C1 segment of cervical spinal cord (tissue), 14 donors: ENCODE data around the gene KMT2C.
"Not testable (repeated sequence)": the region's sequence is repeated elsewhere in the genome, so short reads cannot be mapped to it uniquely, and the experiment has no call there.

Experiments
- DNase-seq, 14 donors: peaks; one replicate each; lab custom pipeline; 2025; lab: John Stamatoyannopoulos, UW

Gene KMT2C

DNA sequence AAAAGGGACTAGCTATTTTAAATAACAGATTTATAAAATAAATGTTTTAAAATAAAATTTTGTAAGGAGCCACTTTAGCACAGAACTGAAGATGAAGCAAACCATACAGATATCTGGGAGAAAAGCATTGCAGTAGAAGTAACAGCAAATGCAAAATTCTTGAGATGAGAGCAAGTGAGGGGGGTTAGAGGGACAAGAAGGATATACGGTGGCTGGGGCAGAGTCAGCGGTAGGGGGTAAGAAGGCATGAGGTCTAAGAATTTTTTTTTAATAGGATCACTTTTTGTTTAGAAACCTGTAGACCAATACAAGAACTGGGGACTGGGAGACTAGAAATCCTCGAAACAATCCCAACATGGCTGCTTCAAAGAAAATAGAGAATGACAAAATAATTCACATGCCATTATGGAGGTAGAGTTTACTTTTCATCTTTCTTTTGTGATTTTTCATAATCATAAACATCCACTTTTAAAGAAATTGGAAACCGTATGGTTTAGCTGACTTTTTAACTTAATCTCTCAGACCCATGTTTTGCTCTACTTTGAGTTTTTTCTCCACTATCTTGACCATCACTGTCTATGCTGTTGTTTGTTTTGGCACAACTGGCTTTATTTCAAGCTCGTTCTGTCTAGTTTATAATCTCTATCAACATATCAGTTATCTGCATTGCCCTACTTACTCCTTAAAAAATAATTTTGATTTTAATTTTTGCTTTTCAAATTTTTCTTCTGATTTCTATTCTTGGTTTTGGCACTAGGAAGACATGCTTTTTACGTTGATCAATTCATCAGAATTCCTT, 73.5 kb downstream of the KMT2C start:
- DNase-seq = no peak

DNA sequence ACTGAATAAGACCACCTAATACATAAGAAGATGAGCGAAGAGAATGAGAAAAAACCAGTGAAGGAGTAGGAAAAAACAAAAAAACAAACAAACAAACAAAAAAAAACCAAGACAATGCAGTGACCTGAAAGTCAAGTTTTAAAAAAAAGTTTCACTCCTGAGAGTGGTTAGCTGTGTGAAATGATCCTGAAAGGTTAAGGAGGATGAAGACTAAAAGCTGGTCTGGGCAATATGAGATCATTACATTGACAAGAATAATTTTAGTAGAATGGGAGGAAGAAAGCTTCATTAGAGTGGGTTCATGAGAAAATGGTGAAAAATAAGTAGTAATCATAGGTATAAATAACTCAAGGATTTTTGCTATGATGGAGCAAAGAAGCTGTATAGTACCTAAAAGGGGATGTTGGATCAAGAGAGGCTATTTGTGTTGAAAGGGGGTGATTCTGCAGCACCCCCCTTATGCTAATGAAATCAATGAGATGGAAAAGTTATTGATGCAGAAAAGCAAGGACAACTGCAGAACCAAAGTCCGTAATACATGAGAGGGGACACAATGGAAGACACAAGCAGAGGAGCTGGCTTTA, 80.2 kb downstream of the KMT2C start:
- DNase-seq = no peak

DNA sequence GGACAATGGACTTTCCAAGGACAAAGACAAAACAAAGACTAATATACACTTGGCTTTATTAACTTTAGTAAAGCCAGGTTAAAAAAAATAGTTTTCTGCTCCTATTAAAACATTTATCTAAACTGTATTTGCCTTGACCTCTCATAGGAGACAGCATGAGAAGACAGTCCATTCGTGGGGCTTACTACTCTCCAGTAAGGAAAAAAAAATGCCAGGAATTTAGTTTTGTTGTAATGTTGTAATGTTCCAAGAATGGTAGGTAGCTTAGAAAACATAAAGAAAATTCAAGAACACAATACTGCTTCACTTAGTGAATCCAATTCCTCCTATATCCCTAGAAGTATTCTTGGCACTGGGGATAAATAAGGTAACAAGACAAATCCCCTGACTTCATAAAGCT, 81.7 kb downstream of the KMT2C start:
- no peak for DNase-seq

DNA sequence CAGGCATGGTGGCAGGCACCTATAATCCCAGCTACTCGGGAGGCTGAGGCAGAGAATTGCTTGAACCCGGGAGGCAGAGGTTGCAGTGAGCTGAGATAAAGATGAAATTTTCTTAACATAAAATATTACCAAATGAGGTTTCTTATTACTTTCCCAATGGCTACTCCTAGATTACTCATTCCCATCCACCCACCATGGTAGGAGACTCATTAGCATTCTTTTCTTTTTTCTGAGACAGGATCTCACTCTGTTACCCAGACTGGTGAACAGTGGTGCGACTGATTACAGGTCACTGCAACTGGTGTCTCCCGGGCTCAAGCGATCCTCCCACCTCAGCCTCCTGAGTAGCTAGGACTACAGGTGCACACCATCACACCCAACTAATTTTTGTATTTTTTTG, 82.5 kb downstream of the KMT2C start:
- DNase-seq = not testable (repeated sequence)

DNA sequence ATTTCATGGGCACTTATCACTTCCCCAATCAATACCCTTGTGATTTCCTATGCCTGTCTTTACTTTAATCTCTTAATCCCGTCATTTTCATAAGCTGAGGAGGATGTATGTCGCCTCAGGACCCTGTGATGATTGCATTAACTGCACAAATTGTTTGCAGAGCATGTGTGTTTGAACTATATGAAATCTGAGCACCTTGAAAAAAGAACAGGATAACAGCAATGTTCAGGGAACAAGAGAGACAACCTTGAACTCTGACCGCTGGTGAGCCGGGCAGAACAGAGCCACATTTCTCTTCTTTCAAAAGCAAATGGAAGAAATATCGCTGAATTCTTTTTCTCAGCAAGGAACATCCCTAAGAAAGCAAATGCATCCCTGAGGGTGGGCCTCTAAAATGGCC, 84.1 kb downstream of the KMT2C start:
- not testable (repeated sequence) for DNase-seq

DNA sequence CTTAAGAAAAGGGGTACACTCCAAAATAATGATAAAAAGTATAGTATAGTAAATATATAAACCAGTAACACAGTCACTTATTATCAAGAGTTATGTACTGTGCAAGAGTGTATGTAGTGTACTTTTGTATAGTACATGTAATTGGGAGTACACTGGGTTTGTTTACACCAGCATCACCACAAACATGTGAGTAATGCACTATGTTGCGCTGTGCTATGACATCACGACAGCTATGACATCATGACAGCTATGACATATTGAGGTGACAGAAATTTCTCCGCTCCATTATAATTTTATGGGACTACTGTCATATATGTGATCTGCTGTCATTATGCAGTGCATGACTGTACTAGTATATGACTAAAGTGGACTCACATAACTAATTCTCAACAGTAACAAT, 84.6 kb downstream of the KMT2C start:
- no peak for DNase-seq

DNA sequence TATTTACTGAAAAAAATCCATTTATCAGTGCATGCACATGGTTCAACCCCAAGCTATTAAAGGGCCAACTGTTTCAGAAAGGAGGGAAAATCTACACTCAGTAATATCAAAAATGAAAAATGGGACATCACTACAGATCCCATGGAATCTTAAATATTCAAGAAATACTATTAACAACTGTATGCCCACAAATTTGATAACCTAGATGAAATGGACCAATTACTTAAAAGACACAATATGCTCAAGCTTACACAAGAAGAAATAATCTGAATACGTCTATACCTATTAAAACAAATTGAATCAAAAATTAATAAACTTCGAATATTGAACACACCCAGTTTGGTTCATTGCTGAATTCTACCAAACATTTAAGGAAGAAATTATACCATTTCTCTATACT, 87.9 kb downstream of the KMT2C start:
- no peak for DNase-seq

DNA sequence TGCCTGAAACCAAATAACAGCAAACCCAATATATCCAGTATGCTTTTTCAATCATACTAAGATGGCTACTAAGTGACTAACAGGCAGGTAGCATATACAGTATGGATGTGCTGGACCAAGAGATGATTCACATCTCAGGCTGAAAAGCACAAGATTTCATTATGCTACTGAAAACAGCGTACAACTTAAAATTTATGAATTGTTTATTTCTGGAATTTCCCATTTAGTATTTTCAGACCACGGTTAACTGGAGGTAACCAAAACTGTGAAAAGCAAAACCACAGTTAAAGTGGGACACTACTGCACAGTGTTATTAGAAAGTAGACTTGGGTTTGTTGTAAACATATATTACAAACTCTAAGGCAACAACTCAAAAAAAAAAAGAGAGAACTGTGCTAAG, 91.5 kb downstream of the KMT2C start:
- DNase-seq = no peak

DNA sequence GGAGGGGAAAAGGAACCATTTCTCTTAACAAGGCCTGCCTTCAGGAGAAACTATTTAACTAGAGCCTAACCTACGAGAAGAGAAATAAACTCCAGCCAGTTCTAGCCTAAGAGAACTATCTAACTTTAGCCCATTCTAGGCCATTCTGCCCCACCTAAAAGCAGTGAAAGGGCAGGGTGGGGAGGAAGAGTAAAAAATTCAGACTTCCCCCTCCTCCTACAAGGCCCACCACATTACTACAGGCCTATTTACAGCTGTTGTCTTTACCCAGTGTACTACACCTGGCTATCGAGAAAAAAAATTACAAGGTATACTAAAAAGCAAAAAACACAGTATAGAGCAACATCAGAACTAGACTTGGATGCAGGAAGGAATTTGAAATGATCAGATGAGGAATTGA, 93.0 kb downstream of the KMT2C start:
- no peak for DNase-seq

DNA sequence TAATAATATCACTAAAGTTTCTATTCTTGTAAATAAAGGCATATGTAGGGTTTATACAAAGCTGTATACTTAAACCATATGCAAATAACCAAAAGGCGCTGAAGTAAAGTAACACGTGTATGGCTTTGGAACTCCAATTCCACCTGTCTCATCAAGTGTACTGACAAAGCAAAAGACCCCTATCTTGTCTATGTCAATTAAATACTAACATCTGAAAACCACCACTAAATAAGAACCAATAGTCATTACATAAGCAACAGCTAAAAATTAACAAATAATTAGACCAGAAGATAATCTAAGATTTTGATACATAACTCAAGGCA, 93.9 kb downstream of the KMT2C start:
- DNase-seq = no peak

DNA sequence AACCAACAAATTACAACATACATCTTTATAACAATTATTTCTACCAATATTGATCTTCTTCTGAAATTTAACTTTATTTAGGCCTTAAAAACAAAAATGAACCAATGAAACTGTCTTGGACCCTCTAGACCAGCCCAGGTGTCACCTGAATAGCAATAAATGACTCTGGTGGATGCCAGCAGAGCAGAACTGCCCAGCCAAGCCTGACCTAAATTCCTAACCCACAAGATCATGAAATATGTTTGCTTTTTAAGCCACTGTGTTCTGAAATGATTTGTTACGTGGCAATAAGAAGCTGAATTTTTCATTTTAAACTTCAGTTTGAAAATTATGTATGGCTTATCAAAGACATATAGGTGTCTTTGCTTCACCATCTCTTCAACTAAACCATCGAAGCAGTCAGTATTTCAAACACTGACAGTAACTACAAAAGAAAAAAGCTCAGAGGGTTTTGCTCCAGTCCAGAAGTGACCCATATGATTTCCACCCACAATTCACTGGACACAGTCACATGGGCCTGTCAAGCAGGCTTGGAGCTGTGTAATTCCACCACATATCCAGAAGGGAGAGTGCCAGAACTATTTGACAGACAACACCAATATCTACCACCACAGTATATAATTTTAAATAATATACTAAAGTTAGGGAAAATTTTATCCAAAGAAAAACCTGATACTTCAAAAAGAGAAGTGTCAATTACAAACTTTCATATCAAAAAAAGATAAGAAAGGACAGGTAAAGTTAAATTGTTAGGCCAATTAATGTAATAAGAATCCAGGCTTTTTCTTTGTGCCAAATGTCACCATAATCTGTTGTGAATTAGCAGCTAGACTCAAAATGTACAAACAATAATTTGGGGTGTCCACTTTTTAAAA, 94.5 kb downstream of the KMT2C start:
- DNase-seq = peak in 3 of 14 donors; percentile 2 to 8 (median 8)

DNA sequence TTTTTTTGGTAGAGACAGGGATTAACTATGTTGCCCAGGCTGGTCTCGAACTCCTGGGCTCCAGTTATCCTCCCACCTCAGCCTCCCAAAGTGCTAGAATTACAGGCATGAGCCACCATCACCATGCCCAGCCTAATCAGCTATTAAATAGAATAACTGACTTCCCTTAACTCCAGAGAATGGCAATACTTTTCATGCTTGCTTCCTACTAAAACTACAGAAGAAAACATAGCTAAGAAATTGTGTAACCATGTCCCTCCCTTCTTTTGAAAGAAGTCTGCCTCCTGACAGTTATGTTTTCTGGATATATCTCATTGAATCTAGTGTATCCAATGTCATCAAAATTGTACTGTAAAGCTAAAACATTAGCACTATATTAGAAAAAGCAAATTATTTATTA, 95.6 kb downstream of the KMT2C start:
- no peak for DNase-seq

DNA sequence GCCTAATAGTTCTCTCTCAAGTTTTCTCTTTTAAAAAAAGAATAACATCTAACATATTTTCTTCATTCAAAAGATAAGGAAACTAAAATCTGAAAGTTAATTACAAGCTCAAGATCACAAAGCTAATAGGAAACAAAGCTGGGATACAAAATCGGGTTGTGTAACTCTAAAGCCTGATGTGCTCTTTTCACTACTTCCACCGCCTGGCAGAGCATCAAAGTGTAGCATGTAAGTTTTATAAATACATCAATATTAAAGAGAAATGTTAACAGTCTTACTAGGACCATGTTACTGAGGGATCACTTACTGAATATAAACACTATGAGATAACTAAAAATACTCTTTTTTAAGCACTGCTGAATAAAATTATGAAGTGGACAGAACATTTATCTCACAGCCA, 97.2 kb downstream of the KMT2C start:
- no peak for DNase-seq

DNA sequence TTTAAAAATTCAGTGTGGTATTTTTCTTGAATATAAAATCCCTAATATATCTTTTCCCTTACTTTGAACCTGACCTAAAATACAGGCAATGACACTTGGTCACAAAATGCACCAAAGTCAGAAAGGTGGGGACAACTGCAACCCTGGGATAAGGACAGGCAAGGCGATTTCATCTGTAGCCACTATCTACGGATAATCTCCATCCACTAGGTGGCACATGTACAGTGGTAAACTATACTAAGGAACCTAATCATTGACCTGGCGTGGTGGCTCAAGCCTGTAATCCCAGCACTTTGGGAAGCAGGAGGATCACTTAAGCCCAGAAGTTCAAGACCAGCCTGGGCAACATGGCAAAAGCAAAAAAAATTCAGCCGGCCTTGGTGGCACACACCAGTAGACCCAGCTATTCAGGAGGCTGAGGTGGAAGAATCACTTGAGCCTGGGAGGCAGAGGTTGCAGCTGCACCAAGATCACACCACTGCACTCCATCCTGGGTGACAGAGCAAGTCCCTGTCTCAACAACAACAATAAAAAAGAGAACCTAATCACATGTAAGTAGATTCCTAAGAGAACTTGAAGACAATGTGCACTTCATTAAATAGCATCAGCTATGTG, 98.9 kb downstream of the KMT2C start:
- DNase-seq = peak in 3 of 14 donors; percentile 0 to 3 (median 3)

DNA sequence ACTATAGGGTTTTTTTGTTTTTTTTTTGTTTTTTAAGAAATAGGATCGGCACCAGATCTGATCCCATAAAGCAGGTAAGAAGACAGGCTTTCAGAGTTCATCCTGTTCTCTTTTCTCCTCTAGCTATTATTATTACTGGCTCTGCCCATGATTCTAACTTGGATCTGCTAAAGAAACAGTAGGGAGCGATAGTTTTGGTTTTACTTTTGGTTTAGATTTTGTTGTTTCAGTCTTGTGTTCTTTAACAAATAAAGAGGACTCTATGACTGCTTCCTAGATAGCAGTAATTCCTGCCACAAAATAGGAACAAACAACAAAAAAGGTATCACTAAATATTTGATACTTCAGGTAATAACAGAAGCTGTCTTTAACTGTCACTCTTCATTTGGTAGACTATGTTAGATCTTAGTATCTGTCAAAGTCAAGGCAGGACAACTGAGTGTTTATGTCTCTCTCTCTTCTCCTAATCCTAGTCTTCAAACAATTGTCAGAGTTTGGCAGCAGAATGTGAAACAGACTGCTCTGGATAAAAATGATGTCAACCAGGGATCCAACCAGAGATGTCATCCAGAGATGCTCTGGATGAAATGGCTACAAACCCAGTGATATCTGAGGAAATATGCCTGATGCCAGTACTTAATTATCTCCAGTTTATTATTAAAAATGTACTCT, 99.8 kb downstream of the KMT2C start:
- DNase-seq = peak in 2 of 14 donors; percentile 5 to 14

DNA sequence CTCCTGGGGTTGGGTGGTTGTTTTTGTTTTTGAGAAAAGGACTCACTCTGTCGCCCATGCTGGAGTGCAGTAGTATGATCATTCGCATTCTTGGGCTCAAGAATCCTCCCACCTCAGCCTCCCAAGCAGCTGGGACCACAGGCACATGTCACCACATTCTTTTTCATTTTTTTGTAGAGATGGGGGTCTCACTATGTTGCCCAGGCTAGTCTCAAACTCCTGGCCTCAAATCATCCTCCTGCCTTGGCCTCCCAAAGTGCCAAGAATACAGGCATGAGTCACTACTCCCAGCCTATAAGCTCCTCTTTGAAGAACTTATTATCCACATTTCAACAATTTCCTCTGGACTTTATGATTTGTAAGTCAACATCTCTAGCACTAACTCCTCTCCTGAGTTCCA, 102.7 kb downstream of the KMT2C start:
- no peak for DNase-seq

DNA sequence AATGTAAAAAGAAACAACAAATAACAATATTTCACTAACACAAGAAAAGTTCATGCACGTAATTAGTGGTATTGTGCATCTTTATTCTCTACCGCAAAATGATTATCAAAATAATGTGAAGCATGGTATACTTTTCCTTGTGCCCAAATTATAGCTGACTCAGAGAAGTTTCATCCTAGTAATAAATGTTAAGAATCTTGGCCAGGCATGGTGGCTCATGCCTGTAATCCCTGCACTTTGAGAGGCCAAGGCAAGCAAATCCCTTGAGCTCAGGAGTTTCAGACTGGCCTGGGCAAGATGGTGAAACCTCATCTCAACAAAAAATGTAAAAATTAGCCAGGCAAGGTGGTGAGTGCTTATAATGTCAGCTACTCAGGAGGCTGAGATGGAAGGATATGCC, 105.0 kb downstream of the KMT2C start:
- no peak for DNase-seq

DNA sequence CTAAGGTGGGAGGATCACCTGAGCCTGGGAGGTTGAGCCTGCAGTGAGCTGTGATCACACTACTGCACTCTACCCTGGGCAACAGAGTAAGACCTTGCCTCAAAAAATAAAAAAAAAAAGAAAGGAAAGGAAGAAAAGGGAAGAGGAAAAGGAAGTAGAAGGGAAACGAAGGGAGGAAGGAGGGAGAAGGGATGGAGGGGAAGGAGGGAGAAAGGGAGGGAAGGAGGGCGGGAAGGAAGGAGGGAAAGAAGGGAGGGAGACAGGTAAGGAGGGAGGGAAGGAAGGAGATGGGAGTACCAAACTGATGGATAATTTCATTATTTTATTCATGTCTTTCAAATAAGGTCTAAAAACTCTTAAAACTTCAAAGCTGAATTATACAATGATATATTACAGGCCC, 106.3 kb downstream of the KMT2C start:
- DNase-seq = no peak

DNA sequence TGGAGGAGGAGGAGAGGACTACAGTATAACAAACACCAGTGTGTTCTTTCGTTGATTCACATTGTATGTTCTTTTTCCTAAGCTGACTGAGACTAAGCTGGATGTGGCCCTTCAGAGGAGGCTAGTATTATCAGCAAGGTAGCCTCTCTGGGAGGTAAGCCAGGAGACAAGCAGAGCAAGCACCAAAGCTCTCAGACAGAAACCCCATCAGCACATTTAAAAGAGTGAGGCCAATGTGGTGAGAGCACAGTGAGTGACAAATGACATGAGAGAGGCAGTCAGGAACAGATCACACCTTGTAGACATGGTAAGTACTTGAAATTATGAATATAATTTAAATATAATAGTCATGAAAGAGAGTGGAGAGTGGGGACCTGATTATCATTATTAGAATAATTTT, 107.6 kb downstream of the KMT2C start:
- DNase-seq = no peak

DNA sequence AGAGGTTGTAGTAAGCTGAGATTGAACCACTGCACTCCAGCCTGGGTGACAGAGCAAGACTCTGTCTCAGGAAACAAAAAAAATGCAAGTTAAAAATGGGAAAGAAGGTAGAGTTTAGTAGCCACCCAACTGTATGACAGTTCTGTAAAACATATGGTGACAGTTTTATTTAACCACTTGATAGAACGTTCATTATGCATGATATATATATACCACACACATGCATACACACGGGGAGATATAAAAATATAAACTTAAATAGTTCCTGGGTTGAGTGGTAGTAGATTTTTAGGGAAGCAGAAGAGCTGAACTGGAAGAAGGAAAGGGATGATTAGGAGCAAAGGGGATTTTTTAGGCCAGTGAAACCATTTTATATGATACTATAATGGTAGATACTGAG, 120.0 kb downstream of the KMT2C start:
- DNase-seq = no peak

DNA sequence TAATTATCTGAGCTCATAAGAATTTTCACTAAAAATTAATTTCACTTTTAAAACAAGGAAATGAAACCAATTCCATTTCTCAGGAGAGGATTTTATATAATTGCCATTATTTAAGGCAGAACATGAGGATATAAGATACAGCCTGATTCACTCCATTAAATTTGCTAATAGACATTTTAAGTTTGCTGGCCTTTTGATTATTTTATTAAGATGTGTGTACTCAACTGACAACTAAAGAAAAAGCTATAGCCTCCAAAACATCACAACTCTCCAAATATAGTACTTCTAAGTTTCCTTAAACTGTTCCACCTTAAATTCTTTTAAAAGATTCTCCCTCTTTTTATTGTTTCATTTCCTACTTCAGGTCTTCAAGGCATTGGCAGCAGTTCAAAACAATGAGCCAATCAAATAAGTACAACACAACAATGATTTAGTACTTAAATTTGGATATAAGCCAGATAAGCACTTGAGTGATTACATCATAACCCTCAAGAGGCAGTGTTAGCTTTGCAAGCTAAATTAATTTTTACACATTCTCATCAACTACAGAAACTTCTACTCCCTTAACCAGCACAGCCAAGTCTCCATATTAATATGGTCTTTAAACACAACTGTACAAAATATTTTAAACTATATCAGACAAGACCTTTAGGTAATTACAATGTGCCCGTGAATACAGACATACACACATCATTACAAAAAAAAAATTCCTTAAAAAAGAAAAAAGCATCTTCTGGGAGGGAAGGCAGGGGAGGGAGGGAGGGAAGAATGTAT, 121.8 kb downstream of the KMT2C start:
- no peak for DNase-seq
